ENCODE results near the gene PNLIPRP1. TPM values are rescaled to one million over a fixed set of nuclear protein-coding genes. Genes with fewer than 3 reads are reported as not detected.

The PNLIPRP1 gene
- total and polyA plus RNA-seq, 2 donors (not counting 1 experiment from before 2014, with no cell fraction given): not detected

- Histone ChIP-seq H3K4me1 (ENCODE audit: control insufficient read depth, extremely low read depth, insufficient read depth, low read length) (no peaks in the 10 kb centered on the region), H3K27ac (ENCODE audit: insufficient read depth, low read length) (no peak overlapping the region), H3K79me2 (ENCODE audit: control insufficient read depth, insufficient read depth, low read length) (no peaks in the 10 kb centered on the region), H3K9ac (ENCODE audit: insufficient read depth, low read length) (no peak overlapping the region), H3K36me3 (ENCODE audit: control insufficient read depth, insufficient read depth, low read length) (no peaks in the 10 kb centered on the region), H4K20me1 (ENCODE audit: control insufficient read depth, extremely low read depth, insufficient read depth, low read length) (no peaks in the 10 kb centered on the region), H3K9me3 (ENCODE audit: control insufficient read depth, insufficient read depth, low read depth, low read length) (no peaks in the 10 kb centered on the region), H2AFZ (ENCODE audit: low read length) (no peak overlapping the region), H3K4me3 (replicated peaks in 1 of 4; ENCODE audit: control extremely low read depth in 1 of 4, insufficient read depth in 1 of 4, low read depth in 3 of 4, low read length in 4 of 4) (no peak overlapping the region), H3K27me3 (ENCODE audit: control insufficient read depth, insufficient read depth, low read length) (no peaks in the 10 kb centered on the region), H3K4me2 (ENCODE audit: extremely low read depth, insufficient read depth, low read length) (no peak overlapping the region)
- no peak for DNase-seq (ENCODE audit: low read depth in 2 of 2)
- TF ChIP-seq EZH2 (IDR thresholded peaks at IDR 0.05; ENCODE audit: low read length, missing control alignments): no peak
- TF ChIP-seq, protein P1, sequence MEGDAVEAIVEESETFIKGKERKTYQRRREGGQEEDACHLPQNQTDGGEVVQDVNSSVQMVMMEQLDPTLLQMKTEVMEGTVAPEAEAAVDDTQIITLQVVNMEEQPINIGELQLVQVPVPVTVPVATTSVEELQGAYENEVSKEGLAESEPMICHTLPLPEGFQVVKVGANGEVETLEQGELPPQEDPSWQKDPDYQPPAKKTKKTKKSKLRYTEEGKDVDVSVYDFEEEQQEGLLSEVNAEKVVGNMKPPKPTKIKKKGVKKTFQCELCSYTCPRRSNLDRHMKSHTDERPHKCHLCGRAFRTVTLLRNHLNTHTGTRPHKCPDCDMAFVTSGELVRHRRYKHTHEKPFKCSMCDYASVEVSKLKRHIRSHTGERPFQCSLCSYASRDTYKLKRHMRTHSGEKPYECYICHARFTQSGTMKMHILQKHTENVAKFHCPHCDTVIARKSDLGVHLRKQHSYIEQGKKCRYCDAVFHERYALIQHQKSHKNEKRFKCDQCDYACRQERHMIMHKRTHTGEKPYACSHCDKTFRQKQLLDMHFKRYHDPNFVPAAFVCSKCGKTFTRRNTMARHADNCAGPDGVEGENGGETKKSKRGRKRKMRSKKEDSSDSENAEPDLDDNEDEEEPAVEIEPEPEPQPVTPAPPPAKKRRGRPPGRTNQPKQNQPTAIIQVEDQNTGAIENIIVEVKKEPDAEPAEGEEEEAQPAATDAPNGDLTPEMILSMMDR (conservative IDR thresholded peaks at IDR 0.05 in 1 of 2, IDR thresholded peaks at IDR 0.05 in 1 of 2; ENCODE audit: low read depth in 1 of 2, low read length in 2 of 2): no peak
Observed at GRCh38 chr10:116596062-116596461, 5.3 kb downstream of the PNLIPRP1 start.

- H4K20me1 ChIP-seq (ENCODE audit: control insufficient read depth, extremely low read depth, insufficient read depth, low read length): no peaks in the 10 kb centered on the region
Observed at GRCh38 chr10:116597543-116597942, 6.8 kb downstream of the PNLIPRP1 start.

DNA sequence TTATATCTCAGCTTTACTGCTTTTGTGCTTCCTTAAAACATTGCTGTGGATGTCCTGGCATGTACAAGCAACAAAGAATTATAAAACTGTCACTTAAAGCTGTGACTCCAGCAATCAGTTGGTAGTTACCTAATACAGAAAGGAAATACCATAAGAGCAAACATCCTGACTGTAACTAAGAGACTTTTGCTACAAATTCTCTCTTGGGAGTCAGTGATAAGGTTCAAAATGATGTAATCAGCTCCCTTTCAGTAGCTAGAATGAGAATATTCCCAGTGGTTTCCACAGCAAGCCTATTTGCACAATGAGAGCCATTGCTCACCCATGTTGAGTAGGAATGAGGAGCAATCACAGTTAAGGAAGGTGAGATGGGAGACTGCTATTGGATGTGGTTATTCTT, 7.6 kb downstream of the PNLIPRP1 start:
- DNase-seq (ENCODE audit: low read depth in 2 of 2): no peak
- H3K27ac ChIP-seq (ENCODE audit: insufficient read depth, low read length): no peak overlapping the region
- TF ChIP-seq EZH2 (IDR thresholded peaks at IDR 0.05; ENCODE audit: low read length, missing control alignments): no peak
- TF ChIP-seq, protein P1 (conservative IDR thresholded peaks at IDR 0.05 in 1 of 2, IDR thresholded peaks at IDR 0.05 in 1 of 2; ENCODE audit: low read depth in 1 of 2, low read length in 2 of 2): no peak
- no peaks in the 10 kb centered on the region for H3K4me1 ChIP-seq (ENCODE audit: control insufficient read depth, extremely low read depth, insufficient read depth, low read length)
- H3K4me2 ChIP-seq (ENCODE audit: extremely low read depth, insufficient read depth, low read length): no peak overlapping the region
- H2AFZ ChIP-seq (ENCODE audit: low read length): no peak overlapping the region
- H3K36me3 ChIP-seq (ENCODE audit: control insufficient read depth, insufficient read depth, low read length): no peaks in the 10 kb centered on the region
- no peaks in the 10 kb centered on the region for H4K20me1 ChIP-seq (ENCODE audit: control insufficient read depth, extremely low read depth, insufficient read depth, low read length)
- no peak overlapping the region for H3K4me3 ChIP-seq (replicated peaks in 1 of 4; ENCODE audit: control extremely low read depth in 1 of 4, insufficient read depth in 1 of 4, low read depth in 3 of 4, low read length in 4 of 4)
- H3K79me2 ChIP-seq (ENCODE audit: control insufficient read depth, insufficient read depth, low read length): no peaks in the 10 kb centered on the region
- no peaks in the 10 kb centered on the region for H3K27me3 ChIP-seq (ENCODE audit: control insufficient read depth, insufficient read depth, low read length)
- no peaks in the 10 kb centered on the region for H3K9me3 ChIP-seq (ENCODE audit: control insufficient read depth, insufficient read depth, low read depth, low read length)
- H3K9ac ChIP-seq (ENCODE audit: insufficient read depth, low read length): no peak overlapping the region

More at GRCh38 chr10:116597543-116597942, 6.8 kb downstream of the PNLIPRP1 start:
- no peak overlapping the region for H3K4me2 ChIP-seq (ENCODE audit: extremely low read depth, insufficient read depth, low read length)
- no peak overlapping the region for H3K9ac ChIP-seq (ENCODE audit: insufficient read depth, low read length)
- H3K27ac ChIP-seq (ENCODE audit: insufficient read depth, low read length): no peak overlapping the region
- no peak overlapping the region for H2AFZ ChIP-seq (ENCODE audit: low read length)
- no peaks in the 10 kb centered on the region for H3K9me3 ChIP-seq (ENCODE audit: control insufficient read depth, insufficient read depth, low read depth, low read length)
- DNase-seq (ENCODE audit: low read depth in 2 of 2): no peak
- H3K4me1 ChIP-seq (ENCODE audit: control insufficient read depth, extremely low read depth, insufficient read depth, low read length): no peaks in the 10 kb centered on the region
- no peak overlapping the region for H3K4me3 ChIP-seq (replicated peaks in 1 of 4; ENCODE audit: control extremely low read depth in 1 of 4, insufficient read depth in 1 of 4, low read depth in 3 of 4, low read length in 4 of 4)
- no peaks in the 10 kb centered on the region for H3K27me3 ChIP-seq (ENCODE audit: control insufficient read depth, insufficient read depth, low read length)
- H3K36me3 ChIP-seq (ENCODE audit: control insufficient read depth, insufficient read depth, low read length): no peaks in the 10 kb centered on the region
- no peaks in the 10 kb centered on the region for H3K79me2 ChIP-seq (ENCODE audit: control insufficient read depth, insufficient read depth, low read length)
- TF ChIP-seq, protein P1 (conservative IDR thresholded peaks at IDR 0.05 in 1 of 2, IDR thresholded peaks at IDR 0.05 in 1 of 2; ENCODE audit: low read depth in 1 of 2, low read length in 2 of 2): no peak
- no peak for TF ChIP-seq EZH2 (IDR thresholded peaks at IDR 0.05; ENCODE audit: low read length, missing control alignments)
